HepG2 (cell line): ENCODE results near the gene RESP18. TPM values are rescaled to one million over a fixed set of nuclear protein-coding genes. Genes with fewer than 3 reads are reported as not detected.
A peak's percentile ranks its signal among the peaks of the same experiment; 100 is the strongest.

Experiments used
- AGO1 ChIP-seq: fragments of 200-400 bp; formaldehyde crosslinking; IDR thresholded peaks from 2 replicates; pipeline ENCODE4 v1.6.1; 2017; ENCODE audit warnings: mild to moderate bottlenecking, low read depth, low read length, moderate library complexity; ENCODE audit not compliant: poor library complexity, severe bottlenecking
- ARID3A ChIP-seq: IDR thresholded peaks from 2 replicates; pipeline ENCODE4 v1.6.1; 2012; ENCODE audit warnings: low read depth, low read length, improper control_type of control experiment
- ATF3 ChIP-seq: sonication (generic); formaldehyde crosslinking; IDR thresholded peaks from 2 replicates; pipeline ENCODE4 v1.4.0; 2020; ENCODE audit warnings: missing genetic modification reagents
- ATF7-NPFF ChIP-seq: sonication (generic); formaldehyde crosslinking; IDR thresholded peaks from 2 replicates; pipeline ENCODE4 v1.8.1; 2023; ENCODE audit warnings: mild to moderate bottlenecking, low read depth, missing genetic modification reagents, moderate library complexity
- BCL6 ChIP-seq: IDR thresholded peaks from 2 replicates; pipeline ENCODE4 v1.6.1; 2016; ENCODE audit warnings: missing genetic modification reagents, missing compliant biosample characterization
- GFI1 ChIP-seq: sonication (generic); formaldehyde crosslinking; IDR thresholded peaks from 2 replicates; pipeline ENCODE4 v1.5.0; 2020; ENCODE audit warnings: missing genetic modification reagents, mild to moderate bottlenecking, borderline replicate concordance
- GMEB1 ChIP-seq: sonication (generic); formaldehyde crosslinking; IDR thresholded peaks from 2 replicates; pipeline ENCODE4 v1.5.1; 2020; ENCODE audit warnings: missing genetic modification reagents, mild to moderate bottlenecking, borderline replicate concordance
- IKZF4 ChIP-seq: sonication (generic); formaldehyde crosslinking; IDR thresholded peaks from 2 replicates; pipeline ENCODE4 v1.5.1; 2020; ENCODE audit warnings: borderline replicate concordance, mild to moderate bottlenecking, low read depth, missing genetic modification reagents; ENCODE audit errors: not compliant biosample characterization
- MATR3 ChIP-seq: sonication (generic); formaldehyde crosslinking; IDR thresholded peaks from 2 replicates; pipeline ENCODE4 v1.4.0; 2020; ENCODE audit warnings: missing genetic modification reagents
- MIXL1 ChIP-seq: IDR thresholded peaks from 2 replicates; pipeline ENCODE4 v1.6.1; 2016
- NR1H2 ChIP-seq: sonication (generic); formaldehyde crosslinking; IDR thresholded peaks from 2 replicates; pipeline ENCODE4 v1.8.1; 2022; ENCODE audit warnings: low read depth, missing genetic modification reagents, borderline replicate concordance
- PBX3 ChIP-seq: sonication (generic); formaldehyde crosslinking; IDR thresholded peaks from 2 replicates; pipeline ENCODE4 v1.8.1; 2023; ENCODE audit warnings: missing genetic modification reagents, inconsistent platforms, borderline replicate concordance
- SAFB2 ChIP-seq: sonication (generic); formaldehyde crosslinking; IDR thresholded peaks from 2 replicates; pipeline ENCODE4 v1.5.1; 2020; ENCODE audit warnings: missing genetic modification reagents, low read depth, mild to moderate bottlenecking, borderline replicate concordance
- SRSF4 ChIP-seq: fragments of 200-400 bp; formaldehyde crosslinking; IDR thresholded peaks from one replicate; pipeline ENCODE4 v1.6.1; 2018; ENCODE audit warnings: mild to moderate bottlenecking, low read depth, low read length, moderate library complexity; ENCODE audit not compliant: poor library complexity, severe bottlenecking
- TBL1XR1 ChIP-seq: fragments of 150-350 bp; IDR thresholded peaks from 2 replicates; pipeline ENCODE4 v1.6.1; 2014; ENCODE audit warnings: borderline replicate concordance, low read length; ENCODE audit not compliant: partially characterized antibody
- U2AF2 ChIP-seq: fragments of 200-400 bp; formaldehyde crosslinking; IDR thresholded peaks from 2 replicates; pipeline ENCODE4 v1.6.1; 2017; ENCODE audit warnings: low read depth, mild to moderate bottlenecking, low read length
- ZBTB21 ChIP-seq: sonication (generic); formaldehyde crosslinking; IDR thresholded peaks from 2 replicates; pipeline ENCODE4 v1.4.0; 2020; ENCODE audit warnings: missing genetic modification reagents
- ZBTB8A ChIP-seq: sonication (generic); formaldehyde crosslinking; IDR thresholded peaks from 2 replicates; pipeline ENCODE4 v1.4.0; 2020; ENCODE audit warnings: mild to moderate bottlenecking, low read depth, missing genetic modification reagents, borderline replicate concordance
- ZKSCAN8 ChIP-seq: IDR thresholded peaks from 2 replicates; pipeline ENCODE4 v1.6.1; 2016; ENCODE audit warnings: borderline replicate concordance, missing genetic modification reagents, missing compliant biosample characterization
- ZNF235 ChIP-seq: sonication (generic); formaldehyde crosslinking; IDR thresholded peaks from 2 replicates; pipeline ENCODE4 v1.8.1; 2023; ENCODE audit warnings: mild to moderate bottlenecking, missing genetic modification reagents, borderline replicate concordance
- ZNF317 ChIP-seq: sonication (generic); formaldehyde crosslinking; IDR thresholded peaks from 2 replicates; pipeline ENCODE4 v1.5.0; 2020; ENCODE audit warnings: mild to moderate bottlenecking, missing genetic modification reagents
- ZNF572 ChIP-seq: sonication (generic); formaldehyde crosslinking; IDR thresholded peaks from 2 replicates; pipeline ENCODE4 v1.5.1; 2020; ENCODE audit warnings: mild to moderate bottlenecking, missing genetic modification reagents
- ZNF616 ChIP-seq: sonication (generic); formaldehyde crosslinking; IDR thresholded peaks from 2 replicates; pipeline ENCODE4 v1.5.0; 2020; ENCODE audit warnings: low read depth, mild to moderate bottlenecking, missing genetic modification reagents
- ZNF672 ChIP-seq: sonication (generic); formaldehyde crosslinking; IDR thresholded peaks from 2 replicates; pipeline ENCODE4 v1.8.1; 2022; ENCODE audit warnings: missing genetic modification reagents
- ZNF816 ChIP-seq: sonication (generic); formaldehyde crosslinking; IDR thresholded peaks from 2 replicates; pipeline ENCODE4 v1.8.0; 2022; ENCODE audit warnings: missing genetic modification reagents, mild to moderate bottlenecking, borderline replicate concordance
- ZZZ3 ChIP-seq: sonication (generic); formaldehyde crosslinking; IDR thresholded peaks from 2 replicates; pipeline ENCODE4 v1.4.0; 2020; ENCODE audit warnings: missing genetic modification reagents, mild to moderate bottlenecking, borderline replicate concordance
- polyA plus RNA-seq, 8 experiments: library from polyadenylated mRNA; depleted of rRNA in 3 of 8; stranded (reverse) in 7 of 8; unstranded in 1 of 8; fragments of >200 nt; fragmentation: Illumina TruSeq in 4 of 8; extraction: Trizol in 4 of 8; gene quantifications; 2 replicates each; pipeline versions ENCODE4 v1.2.1 to v1.2.3, GENCODE V29; 2011 to 2016; ENCODE audit warnings: low read depth in 4 of 8, missing spikeins in 1 of 8, mixed read lengths in 1 of 8; ENCODE audit not compliant: insufficient read depth in 1 of 8
- total RNA-seq, 5 experiments: library from RNA; depleted of rRNA; stranded (reverse); fragments of >200 nt; fragmentation: Illumina TruSeq; extraction: Trizol; gene quantifications; 2 replicates each; pipeline ENCODE4 v1.2.3, GENCODE V29; 2016; ENCODE audit warnings: low read depth in 1 of 5

Gene RESP18
- total and polyA plus RNA-seq, 2 of the 13 experiments (the other 11 are each of a cell fraction or from before 2014, with no cell fraction given) = not detected

GRCh38 chr2:219298759-219299371, 33.7 kb downstream of the RESP18 start (continued):
- TF ChIP-seq ZNF317 (CRISPR knock-in tag) (no peak), U2AF2 (no peak), SAFB2 (CRISPR knock-in tag) (no peak), ZNF572 (CRISPR knock-in tag) (peak; percentile 81; the same call in 1 of the 2 replicates), PBX3 (CRISPR knock-in tag) (no peak), BCL6 (CRISPR knock-in tag) (no peak), MIXL1 (CRISPR knock-in tag) (no peak), TBL1XR1 (no peak), SRSF4 (no peak), ZKSCAN8 (CRISPR knock-in tag) (no peak), ZNF672 (no peak), ZZZ3 (no peak), IKZF4 (CRISPR knock-in tag) (no peak), GFI1 (CRISPR knock-in tag) (peak; percentile 25; the same call in 1 of the 2 replicates), ATF7-NPFF (CRISPR knock-in tag) (no peak; the same call in 1 of the 2 replicates), AGO1 (no peak), ZBTB21 (CRISPR knock-in tag) (no peak), ARID3A (no peak), ZNF235 (CRISPR knock-in tag) (no peak), ZNF816 (CRISPR knock-in tag) (no peak), NR1H2 (CRISPR knock-in tag) (no peak), MATR3 (CRISPR knock-in tag) (no peak), GMEB1 (no peak; the same call in 1 of the 2 replicates), ZNF616 (0 out of 2 replicates have a peak, but pooled peaks have one; percentile 23), ZBTB8A (peak; percentile 62; the same call in 1 of the 2 replicates), ATF3 (no peak)
